ENCODE results near the gene BCL11B.

The BCL11B gene

DNA sequence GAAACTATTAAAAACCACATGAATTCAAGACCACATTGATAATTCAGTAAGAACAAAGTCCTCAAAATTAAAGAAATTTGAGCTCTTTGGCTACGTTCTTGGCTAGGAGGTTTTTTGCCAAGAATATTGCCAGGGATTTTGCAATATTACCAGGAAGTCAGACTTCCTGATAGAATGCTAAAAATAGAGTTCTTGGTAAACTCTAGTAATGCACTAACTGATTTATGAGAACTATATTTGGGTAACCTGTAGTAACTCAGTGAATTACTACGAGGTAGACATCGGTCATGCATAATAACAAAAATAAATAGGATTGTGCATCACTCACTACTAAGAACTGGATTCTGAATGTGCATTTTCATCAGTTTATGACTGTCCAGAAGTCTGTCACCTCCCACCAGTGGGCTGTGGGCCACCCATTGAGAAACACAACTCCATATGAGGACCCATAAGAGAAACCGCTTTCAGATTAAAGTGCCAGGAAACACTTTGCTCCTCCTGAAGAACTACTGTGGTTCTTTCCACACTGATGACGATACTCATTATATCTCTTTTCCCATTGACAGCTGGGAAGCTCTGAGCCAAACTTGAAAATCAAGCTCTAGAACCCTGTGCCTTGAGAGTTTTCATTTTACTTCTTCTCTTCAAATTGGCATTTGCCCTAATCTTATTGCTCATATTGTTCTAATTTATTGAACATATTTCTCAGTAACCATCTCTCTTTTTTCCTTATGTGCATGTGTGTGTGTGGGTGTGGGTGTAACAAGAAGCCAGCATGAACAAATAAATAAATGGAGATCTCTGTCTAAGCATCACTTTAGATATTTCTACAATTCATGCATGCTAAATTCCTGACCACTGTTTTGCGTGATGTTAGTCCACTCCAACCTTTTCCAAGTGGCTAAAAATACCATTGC is 116.6 kb downstream of the BCL11B start:
- no peak for DNase-seq

DNA sequence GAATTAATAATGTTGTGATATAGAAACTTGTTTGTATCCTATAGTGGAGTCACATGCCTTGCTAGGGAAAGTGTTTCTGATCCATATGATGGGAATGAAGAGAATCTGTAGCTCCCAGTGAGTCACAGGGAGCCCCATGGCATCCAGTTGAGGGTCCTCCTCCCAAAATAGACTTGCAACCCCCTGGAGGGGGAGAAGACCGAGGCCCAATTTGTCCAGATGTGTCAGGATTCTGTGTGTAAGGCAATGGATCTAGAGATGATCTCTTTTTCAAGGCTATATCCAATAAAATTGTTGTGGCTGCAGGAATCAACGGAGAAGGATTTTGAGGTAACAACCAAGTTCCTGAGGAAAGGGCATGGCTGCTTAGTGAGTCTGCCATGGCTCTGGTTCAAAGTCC is 121.8 kb downstream of the BCL11B start:
- DNase-seq, result no peak

DNA sequence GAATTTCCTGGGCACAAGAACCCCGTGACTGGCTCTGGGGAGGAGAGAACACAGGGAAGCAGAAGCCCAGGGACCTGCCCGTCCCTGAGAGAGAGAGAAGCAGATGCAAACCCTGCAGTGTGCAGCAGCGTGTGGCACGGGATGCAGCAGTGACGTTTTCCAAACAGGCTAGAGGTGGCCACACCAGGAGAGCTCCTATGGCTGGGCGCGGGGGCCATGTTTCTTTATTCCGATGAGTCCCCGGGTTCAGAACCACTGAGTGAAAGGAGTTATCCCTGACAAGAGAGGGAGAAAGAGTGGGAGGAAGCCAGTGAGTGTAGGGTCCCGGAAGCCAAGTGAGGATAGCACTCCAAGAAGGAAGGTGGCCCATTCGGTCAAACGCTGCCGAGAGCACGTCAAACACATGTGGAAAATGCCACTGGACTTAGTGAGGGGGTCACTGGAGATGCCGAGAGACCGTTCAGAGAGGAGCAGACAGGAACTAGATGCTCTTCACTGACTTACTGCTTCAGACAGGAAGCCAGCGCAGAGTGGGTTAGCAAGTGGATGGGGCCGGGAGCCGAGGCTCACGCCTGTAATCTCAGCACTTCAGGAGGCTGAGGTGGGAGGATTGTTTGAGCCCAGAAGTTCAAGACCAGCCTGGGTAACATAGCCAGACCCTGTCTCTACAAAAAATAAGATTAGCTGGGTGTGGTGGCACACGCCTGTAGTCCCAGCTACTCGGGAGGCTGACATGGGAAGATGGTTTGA is 123.0 kb downstream of the BCL11B start:
- DNase-seq, result no peak

DNA sequence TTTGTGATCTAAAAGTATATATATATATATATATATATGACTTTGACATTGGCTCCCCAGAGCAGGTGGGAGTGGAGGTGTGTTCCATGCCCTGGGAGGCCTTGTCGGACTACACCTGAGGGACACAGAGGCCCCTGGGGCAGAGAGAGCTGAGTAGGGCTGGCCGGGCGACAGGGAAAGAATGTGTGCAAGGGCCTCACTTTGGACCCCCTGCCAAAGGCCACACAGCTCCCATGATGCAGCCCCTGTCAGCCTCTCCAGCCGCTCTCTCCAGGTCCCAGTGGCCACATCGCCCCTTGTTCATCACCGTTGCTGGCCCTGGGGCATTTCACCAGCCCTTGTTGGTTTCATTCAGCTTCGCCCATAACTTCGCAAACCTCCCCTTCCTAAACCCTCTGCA is 123.9 kb downstream of the BCL11B start:
- DNase-seq, result no peak

DNA sequence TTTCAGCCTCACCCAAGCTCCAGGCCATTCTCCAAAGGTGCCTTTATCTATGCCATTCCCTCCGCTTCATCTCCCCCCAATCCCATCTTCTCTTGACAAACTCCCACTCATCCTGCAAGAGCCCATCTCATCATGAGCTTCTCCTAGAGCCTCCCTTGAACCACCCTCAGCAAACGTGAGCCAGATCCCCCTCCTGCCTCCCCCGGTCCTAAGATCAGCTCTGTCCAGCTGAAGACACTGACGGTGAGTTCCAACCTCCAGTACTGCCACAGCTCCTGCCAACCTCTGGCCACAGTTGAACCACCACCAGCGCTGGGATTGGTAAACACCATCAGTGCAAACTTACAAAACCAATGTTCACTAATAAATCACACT is 124.6 kb downstream of the BCL11B start:
- no peak for DNase-seq

DNA sequence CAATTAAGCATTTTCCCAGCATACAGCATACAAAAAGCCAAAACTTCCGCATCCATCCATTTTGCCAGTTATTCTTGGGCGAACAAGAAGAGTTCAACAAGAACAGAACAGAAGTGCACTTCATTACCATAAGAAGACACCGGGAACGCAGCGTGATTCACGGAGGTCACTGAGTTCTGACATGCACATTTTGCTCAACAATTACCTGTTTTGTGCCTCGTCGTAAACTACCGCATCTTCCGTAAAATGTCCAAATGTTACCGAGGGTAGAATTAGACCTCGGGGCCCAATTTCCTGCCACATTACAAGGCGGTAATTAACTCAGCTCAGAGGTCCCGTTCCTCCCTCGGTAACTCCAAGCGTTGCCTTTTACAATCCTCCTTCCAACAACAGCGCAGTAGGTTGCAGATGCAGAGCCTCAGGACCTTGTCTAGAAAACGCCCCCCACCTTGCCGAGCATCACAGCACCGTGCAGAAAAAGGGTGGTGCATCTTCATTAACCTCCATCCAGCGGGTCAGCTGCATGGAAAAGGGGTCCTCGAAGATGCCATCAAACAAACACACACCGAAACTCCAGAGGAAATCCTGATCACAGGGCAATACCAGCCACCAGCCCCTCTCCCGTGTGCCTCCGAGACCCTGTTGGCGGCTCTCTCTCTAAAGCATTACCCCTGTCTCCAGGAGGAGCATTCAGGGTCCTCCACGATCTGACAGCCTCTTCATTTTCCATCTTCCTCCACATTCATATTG is 125.2 kb downstream of the BCL11B start:
- no peak for DNase-seq

DNA sequence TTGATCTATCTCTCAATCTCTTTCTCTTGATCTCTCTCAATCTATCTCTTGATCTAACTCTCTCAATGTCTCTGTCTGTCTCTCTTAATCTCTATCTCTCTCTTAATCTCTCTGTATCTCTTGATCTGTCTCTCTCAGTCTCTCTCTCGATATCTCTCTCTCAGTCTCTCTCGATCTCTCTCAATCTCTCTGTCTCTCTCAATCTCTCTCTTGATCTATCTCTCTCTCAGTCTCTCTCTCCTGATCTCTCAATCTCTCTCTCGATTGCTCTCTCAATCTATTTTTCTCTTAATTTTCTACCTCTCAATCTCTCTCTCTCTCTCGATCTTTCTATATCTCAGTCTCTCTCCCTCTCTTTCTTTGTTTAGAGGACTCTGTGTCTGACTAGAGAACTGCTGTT is 126.7 kb downstream of the BCL11B start:
- no peak for DNase-seq

DNA sequence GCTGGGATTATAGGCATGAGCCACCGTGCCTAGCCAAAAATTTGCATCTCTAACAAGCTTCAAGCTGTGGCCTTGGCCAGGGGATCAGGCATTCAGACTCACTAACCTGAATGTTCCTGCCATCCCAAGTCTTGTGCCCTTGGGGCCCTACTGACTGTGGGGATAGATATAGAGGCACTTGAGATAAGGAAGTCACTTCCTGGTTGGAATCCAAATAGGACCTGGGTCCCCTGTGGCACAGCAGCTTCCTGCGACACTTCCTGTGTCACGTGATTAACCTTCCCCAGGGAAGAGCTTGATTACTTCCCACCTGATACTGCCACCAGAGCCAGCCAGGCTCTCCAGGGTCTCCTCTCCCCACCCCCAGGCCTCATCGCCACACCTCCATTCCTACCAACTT is 128.2 kb downstream of the BCL11B start:
- DNase-seq, result peak; percentile 7

DNA sequence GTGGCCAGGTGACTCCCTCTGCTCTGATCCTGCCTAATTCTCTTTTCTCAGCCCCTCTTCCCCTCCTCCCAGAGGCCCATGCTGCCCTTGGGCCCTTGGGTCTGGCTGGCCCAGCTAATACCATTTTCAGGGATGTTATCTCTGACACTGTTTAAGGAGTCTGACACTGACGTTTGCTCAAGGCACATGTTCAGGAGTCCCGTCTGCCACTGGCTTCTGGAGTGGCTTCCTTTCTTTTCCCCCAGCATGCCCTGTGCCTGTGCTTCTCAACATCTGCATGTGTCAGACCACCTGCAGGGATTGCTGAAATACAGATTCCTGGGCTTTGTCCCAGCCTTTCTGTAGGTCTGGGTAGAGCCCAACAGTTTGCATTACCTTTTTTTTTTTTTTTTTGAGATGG is 128.9 kb downstream of the BCL11B start:
- DNase-seq, result peak; percentile 8

DNA sequence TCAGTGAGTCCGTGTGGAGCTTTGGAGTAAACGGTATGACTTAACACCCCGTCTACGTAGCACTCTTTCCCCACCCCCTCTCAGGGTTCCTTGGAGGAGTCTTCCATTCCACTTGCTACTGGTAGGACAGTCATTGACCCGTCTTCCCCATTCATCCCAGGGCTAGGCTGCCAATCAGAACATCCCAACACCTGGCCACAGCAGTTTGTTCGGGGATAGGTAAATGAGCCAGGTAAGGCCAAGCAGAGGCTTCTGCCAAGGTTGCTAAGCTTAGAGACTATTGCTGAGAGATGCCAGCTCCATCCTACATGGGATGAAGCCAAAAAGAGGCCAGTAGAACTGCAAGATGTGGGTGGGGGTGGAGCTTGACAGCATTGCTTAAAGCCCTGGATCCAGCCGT is 130.8 kb downstream of the BCL11B start:
- peak; percentile 1 for DNase-seq

DNA sequence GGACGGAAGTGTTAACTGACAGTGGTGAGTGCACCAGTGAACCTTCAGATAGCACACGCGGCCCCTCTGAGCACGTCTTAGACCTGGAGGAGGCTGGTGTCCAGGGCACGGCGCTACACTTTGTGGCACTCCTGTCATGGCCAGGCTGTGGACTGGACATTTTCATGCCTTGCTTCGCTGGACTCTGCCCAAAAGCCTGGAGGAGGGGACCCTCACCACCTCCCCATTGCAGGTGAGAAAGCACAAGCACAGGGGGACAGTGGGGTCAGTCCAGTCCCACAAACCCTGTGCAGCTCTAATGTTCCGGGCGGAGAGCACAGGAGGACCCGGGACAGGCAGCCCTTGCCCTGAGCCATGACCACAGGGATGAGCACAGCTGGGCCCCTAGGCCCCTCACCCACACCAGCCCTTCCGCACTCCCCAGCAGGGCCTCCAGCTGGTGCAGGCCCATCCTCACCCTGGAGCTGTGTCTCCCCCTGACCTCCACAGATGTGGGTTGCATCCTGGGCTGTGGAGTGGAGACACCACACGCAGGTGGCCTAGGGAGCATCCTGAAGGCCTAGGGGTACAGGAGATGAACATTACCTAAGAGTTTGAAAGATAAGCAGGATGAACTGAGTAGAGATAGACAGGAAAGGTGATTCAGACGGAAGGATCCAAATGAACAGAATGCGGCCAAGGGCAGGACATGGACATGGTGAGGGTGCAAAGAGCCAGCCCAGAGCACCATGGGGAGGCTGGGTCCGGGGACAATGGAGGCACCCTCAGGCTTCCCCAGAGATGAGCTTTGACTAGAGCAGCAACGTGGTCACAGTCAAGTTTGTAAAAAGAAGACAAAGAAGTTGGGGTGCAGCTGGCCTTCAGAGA is 132.8 kb downstream of the BCL11B start:
- DNase-seq, result peak; percentile 11

DNA sequence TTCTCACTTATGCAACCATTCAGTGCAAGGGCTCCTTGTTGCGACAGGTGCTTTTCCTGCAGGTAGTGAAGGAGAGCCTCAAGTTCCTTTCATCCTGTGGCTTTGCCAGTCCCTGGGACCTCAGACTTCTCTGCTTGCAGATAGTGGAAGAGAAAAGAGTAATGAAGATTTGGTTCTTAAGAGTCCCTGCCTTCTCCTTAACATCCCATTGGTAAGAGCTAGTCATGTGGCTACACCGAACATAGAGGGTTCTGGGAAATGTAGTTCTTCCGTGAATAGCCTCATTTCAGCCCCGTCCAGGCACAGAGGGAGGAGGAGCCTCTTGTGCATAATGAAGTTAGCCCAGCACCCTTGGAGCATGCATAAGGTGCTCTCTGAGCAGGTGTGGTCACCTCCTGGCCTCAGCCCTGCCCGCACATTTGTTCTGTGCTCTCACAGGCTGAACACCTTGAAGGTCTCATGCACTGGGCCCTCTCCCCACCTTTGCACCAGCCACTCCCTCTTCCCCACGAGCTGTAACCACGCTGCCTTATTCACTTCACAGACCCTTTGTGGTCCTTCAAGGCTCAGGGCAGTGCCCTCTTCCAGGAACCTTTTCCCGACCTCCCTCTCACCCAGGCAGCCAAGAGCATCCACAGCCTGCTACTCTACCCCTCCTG is 134.0 kb downstream of the BCL11B start:
- DNase-seq, result peak; percentile 14

DNA sequence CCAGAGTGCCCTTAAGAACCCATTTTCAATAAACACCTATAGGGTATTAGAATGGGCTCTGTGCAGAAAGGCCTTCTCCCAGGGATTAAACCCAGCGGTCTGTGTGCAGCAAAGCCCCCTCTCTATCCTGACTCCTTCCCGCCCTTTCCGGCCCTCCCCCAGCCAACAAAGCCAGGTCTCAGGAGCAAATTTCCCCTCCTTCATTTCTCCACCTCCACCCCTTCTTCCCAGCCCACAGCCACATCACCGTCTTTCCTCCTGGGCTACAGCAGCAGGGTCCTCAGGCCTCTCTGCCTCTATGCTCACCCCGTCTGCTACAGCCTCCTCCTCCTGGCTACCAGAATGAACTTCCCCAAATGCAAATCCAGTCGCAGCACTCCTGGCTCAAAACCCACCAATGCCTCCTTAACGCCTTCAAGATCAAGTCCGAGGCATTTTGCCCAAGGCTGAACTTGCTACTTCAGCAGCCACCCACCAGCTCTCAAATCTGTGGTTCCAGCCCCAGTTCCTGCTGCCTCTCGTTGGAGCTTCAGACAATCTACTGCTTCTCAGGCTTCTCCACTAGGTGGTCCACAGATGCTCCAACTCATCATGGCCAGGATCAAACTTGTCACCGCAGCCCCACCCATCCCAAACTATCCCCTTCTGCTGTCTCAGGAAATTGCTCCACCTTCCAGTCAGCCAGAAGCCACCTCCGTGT is 134.8 kb downstream of the BCL11B start:
- DNase-seq, result peak; percentile 16

DNA sequence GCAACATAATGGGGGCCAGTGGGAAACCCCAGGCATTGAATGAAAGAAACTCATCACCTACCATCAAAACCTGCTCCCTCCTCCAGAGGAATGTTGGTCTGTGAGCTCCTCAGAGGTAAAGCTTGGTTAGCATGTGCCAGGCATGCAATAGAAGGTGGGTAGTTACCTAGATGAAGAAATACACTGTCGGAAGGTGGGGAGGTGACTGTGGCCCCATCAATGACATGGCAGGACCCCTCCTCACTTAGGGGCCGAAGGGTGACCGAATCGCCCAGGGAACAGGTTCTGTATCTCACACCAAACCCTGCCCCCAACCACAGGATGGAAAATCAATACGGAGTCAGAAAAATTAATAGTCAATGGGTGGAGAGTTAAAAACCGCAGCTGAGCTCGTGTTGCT is 135.6 kb downstream of the BCL11B start:
- peak; percentile 3 for DNase-seq

DNA sequence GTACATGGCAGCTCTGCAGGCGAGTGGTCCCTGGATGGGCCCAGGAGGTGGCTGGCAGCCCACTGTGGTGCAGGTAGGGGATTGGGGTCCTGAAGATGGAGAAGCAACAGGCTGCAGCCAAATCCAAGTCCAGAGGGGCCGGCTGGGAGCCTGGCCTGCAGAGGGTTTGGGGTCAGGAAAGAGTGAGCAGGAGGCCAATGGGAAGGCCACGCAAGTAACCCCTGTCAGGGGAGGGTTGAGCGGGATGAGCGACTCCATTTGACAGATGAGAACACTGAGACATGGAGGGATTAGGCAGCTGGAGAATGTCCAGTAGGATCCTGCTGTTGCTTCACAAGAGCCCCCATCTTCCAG is 136.0 kb downstream of the BCL11B start:
- peak; percentile 8 for DNase-seq

DNA sequence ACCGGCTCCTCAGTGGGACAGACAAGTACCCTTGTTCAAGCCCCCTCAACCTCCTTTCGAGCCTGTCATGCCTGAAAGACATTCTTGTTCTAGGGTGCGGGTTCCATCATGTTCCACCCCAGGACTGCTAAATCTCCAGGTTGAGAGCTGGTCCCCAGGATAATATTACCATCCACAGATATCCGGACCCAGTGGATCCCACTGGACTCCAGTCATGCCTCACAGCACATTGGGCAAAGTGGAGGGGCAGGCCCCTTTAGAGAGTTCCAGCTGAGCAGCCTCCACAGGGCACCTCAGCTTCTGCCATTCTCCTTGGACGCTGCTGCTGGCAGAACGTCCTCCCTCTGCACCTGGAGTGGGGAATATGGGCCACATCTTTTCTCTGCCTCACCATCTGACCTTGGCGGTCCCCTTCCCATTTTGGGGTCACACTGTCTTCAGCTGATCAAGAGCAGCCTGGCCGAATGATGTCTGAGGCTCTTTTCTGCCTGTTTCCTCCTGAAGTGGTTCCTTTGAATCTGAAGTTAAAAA is 137.4 kb downstream of the BCL11B start:
- peak; percentile 7 for DNase-seq

DNA sequence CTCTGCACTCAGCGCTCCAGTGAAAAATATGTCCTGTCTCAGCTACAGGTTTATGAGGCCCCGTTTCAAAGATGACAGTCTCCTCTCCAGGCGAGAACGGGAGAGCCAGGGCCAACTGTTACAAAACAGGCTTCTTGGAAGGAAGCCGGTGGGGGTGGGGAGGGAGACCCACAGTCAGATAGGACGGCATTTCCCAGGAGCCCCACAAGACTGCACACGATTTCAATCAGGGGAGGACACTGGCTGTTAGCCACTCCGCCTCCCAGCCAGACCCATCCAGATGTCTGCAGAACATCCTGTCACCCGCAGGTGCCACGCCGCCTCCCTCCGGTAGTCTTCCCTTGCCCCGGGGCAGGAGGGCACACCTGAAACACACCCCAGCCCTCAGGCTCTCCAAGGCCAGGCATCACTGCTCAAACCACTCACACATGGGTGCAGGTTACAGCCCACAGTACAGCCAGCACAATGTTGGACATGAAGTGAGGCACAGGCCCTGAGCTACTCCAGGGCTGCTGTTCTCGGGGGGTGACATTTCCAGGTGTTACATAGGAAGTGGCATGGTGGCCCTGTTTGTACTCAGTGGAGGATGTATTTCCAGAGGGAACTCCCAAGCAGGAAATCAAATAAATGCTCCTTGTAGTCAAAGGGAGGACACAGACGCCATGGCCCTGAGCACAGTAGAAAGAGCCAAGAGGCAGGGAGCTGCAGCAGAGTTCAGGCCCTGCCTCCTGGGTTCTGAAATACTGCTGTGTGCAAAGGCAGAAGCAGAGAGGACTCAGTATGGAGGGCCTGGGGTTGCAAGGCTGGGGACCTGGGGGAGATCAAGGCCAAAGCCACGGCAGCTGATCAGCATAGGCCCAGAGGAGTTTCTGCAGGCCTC is 138.1 kb downstream of the BCL11B start:
- peak; percentile 26 for DNase-seq

DNA sequence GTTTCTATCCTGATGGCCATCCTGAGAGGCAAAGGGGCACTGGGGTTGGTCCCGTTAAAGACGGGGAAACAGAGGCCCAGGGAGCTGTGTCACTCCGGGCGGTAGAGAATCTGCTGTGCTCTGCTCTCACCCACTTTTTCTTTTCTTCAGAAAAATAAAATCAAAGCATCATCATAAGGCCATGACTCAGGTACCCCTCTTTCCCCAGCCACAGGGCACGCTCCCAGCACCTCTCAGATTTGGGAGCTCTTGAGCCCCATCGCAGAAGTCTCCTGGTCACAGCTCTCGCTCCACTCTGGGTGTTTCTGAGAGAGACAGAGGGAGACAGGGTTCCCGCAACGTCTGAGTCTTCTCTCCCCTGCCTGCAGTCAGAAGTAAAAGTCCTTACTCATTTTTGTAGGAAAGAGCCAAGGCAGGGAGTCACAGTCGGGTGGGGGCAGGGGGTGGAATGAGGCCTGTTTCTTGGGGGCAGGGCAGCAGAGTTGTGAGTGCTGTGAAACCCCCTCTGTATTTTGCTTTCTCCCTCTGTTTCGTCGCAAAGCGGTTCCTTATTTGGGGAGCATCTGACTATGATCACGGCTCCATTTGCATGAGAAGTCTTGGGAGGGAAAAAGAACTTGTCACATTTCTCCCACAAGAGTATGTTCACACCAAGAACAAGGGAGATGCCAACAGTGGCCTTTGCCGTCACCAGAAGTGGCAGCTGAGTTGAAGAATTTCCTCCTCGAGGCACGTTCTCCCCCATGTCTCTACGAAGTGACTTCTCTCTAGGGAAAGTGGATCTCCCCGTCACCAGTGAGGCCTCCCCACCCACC is 139.0 kb downstream of the BCL11B start:
- peak; percentile 14 for DNase-seq

DNA sequence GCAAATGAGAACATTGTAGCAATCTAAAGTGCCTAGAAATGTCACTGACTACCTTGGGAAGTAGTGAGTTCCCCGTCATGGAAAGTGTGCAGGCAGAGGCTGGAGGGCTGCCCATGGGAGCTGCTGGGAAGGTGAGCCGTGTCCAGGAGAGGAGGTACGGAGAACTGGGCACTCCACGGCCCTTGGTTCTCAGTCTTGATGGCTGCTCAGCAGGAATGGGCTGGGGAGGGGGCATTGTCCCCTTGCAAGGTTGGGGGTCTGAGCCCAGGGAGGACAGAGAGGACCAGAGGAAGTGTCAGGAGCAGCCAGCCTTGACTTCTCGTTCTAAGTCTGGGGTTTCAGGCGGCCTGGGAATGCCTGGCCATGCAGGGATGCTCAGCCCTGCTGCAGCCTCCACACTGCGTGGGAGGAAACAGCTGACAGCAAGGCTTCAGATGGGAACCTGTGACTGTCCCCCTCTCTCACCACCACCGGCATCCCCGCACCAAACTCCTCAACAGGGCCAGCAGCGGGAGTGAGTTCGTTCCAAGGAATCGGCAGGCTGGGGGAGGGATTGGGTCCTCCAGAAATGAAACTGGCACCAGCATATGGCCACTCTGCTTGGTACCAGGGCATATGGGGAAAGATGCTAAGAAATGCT is 140.2 kb downstream of the BCL11B start:
- peak; percentile 4 for DNase-seq
